Activated naive CD8-positive, alpha-beta T cell treated with anti-CD3 and anti-CD28 coated beads, Interleukin-2, amount 10 ng/mL, durations not matched to agents 7 days and 5 days (primary cell): Measurements from ENCODE around the gene CGNL1. TPM values are rescaled to one million over a fixed set of nuclear protein-coding genes. Genes with fewer than 3 reads are reported as not detected.

Experiments
- ATAC-seq: fragments of 150-1000 bp; cut with Tn5 transposase; one replicate; pipeline ENCODE4 v1.10.0; 2021; ENCODE audit warnings: low read depth, moderate library complexity
- POLR2A ChIA-PET: fragments of 350-600 bp; sonication (Branson Sonifier 250); formaldehyde crosslinking; loops from one replicate; lab custom pipeline; 2021; ENCODE audit warnings: antibody characterized with exemption; lab: Charles Lee
- DNase-seq: peaks from one replicate; pipeline ENCODE4 v3.0.0; 2021
- H3K27ac Mint-ChIP-seq: one replicate; pipeline ENCODE4 v1.8.0; 2022; ENCODE audit warnings: mild to moderate bottlenecking, mixed read lengths
- H3K27me3 Mint-ChIP-seq: one replicate; pipeline ENCODE4 v1.8.0; 2022; ENCODE audit warnings: mild to moderate bottlenecking, moderate library complexity, mixed read lengths
- H3K36me3 Mint-ChIP-seq: one replicate; pipeline ENCODE4 v1.8.0; 2021; ENCODE audit warnings: mild to moderate bottlenecking, mixed read lengths
- H3K4me1 Mint-ChIP-seq: one replicate; pipeline ENCODE4 v1.8.0; 2021; ENCODE audit warnings: mixed read lengths
- H3K4me3 Mint-ChIP-seq: one replicate; pipeline ENCODE4 v1.8.0; 2022; ENCODE audit warnings: mild to moderate bottlenecking, moderate library complexity, mixed read lengths
- H3K9me3 Mint-ChIP-seq: one replicate; pipeline ENCODE4 v1.8.0; 2021; ENCODE audit warnings: mixed read lengths
- total RNA-seq, 2 experiments: library from RNA; stranded (reverse); gene quantifications; one replicate each; pipeline ENCODE4 v1.2.3, GENCODE V29; 2021

The CGNL1 gene
- total RNA-seq, 2 experiments from 2014 or later: not detected

DNA sequence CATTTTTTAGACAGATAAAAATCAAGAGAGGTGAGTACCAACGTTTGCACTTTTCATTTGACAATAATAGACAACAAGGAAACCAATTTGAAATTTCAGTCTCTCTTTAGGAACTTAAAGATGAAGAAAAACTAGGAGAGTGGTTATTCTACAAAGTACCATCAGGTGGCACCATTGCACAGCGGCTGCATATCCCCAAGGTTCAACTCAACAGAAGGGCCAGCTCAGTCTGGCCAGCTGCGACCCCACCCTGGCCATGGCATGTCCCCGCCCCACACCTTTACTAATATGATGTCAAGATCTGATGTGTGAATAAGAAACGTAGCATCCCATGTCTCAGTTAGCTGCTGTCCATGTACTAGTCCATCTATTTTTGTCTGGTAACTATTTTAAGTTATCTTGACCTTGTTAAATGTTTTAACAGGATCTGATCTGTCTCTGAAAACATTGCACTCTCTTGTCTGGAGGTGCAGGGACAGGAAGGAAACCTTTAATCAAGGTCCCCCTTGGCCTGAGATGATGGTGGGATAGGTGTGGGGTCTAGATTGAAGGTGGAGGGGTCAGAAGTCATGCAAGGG, 35.5 kb upstream of the CGNL1 start:
- no peak overlapping the region for H3K27ac Mint-ChIP-seq
- H3K9me3 Mint-ChIP-seq: no peaks in the 10 kb centered on the region
- DNase-seq (no peak), ATAC-seq (peak; percentile 33)
- POLR2A ChIA-PET: no interaction called here
- no peak overlapping the region for H3K4me3 Mint-ChIP-seq
- no peaks in the 10 kb centered on the region for H3K4me1 Mint-ChIP-seq
- H3K36me3 Mint-ChIP-seq: no peaks in the 10 kb centered on the region
- H3K27me3 Mint-ChIP-seq: peaks cover 9% of the 10 kb centered on the region

DNA sequence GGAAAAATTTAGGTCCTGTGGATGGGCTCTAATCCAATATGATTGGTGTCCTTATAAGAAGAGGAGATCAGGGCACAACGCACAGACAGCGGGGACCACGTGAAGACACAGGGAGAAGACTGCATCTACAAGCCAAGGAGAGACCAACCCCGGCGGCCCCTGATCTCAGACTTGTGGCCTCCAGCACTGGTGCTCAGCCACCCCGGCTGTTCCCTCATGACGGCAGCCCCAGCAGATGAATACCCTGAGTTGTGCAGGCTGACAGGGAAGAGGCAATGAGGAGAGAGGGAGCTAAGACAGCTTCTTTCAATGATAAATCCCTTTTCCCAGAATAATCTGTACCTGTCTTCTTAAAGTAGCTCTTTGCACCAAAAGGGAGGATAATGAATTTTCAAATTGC, 33.3 kb upstream of the CGNL1 start:
- H3K4me1 Mint-ChIP-seq: no peaks in the 10 kb centered on the region
- H3K9me3 Mint-ChIP-seq: no peaks in the 10 kb centered on the region
- peaks cover 12% of the 10 kb centered on the region for H3K27me3 Mint-ChIP-seq
- POLR2A ChIA-PET: no interaction called here
- H3K36me3 Mint-ChIP-seq: no peaks in the 10 kb centered on the region
- H3K4me3 Mint-ChIP-seq: no peak overlapping the region
- H3K27ac Mint-ChIP-seq: no peak overlapping the region
- DNase-seq (no peak), ATAC-seq (no peak)

DNA sequence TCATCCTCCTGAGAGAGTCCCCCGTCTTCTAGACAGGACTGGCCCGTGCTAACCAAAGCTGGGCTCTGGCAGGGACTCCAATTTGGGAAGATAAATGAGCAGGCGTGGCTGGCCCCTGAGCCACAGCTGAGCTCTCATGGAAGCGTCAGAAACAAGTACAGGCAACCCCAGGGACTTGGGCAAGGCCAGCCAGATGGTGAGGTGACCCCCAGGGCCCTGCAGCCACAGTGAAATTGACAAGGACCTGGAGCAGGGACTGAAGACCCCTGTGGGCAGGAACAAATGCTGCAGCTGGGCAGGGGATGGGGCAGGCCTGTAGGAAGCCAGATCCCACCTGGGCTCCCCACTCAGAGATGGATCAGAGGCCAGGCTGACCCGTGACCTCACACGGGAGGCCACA, 32.8 kb upstream of the CGNL1 start:
- Mint-ChIP-seq H3K4me1 (no peaks in the 10 kb centered on the region), H3K27ac (no peak overlapping the region), H3K9me3 (no peaks in the 10 kb centered on the region), H3K4me3 (no peak overlapping the region), H3K36me3 (no peaks in the 10 kb centered on the region), H3K27me3 (peaks cover 12% of the 10 kb centered on the region)
- ATAC-seq (no peak), DNase-seq (no peak)
- POLR2A ChIA-PET: no interaction called here

DNA sequence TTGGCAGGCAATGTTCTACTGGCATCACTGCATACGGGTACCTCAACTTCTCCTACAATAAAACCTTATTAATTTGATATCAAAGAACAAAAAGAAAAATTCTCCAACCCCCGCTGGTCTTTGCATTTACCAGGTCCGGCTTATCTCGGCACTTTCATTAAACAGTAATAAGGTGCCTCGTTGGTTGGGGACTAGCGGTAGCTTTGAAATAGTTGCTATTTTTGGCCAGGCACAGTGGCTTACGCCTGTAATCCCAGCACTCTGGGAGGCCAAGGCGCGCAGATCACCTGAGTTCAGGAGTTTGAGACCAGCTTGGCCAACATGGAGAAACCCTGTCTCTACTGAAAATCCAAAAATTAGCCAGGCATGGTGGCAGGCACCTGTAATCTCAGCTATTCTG, 32.0 kb upstream of the CGNL1 start:
- Mint-ChIP-seq H3K27me3 (peaks cover 12% of the 10 kb centered on the region), H3K4me1 (no peaks in the 10 kb centered on the region), H3K4me3 (no peak overlapping the region), H3K9me3 (no peaks in the 10 kb centered on the region), H3K36me3 (no peaks in the 10 kb centered on the region), H3K27ac (no peak overlapping the region)
- POLR2A ChIA-PET: no interaction called here
- DNase-seq (no peak), ATAC-seq (no peak)

DNA sequence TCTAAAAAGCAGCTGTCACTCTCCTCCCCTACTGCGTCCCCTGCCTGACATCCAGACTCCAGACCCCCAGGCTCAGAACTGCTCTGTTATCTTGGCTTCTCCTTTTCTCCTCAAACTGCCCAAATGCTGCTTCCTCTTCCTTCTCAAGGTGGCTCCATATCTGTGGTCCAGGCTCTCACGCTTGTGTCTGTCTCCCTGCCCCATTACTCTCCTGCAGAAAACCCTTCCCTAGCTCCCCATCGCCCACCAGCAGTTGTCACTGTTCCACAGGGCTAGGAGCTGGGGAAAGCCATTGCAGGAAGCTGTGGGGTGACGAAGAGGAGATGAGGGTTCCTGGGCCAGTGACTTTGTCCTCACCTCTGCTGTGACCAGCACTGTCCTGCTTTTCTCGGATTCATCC, 30.7 kb upstream of the CGNL1 start:
- H3K27ac Mint-ChIP-seq: no peak overlapping the region
- H3K4me3 Mint-ChIP-seq: no peak overlapping the region
- H3K36me3 Mint-ChIP-seq: no peaks in the 10 kb centered on the region
- POLR2A ChIA-PET: no interaction called here
- no peaks in the 10 kb centered on the region for H3K4me1 Mint-ChIP-seq
- DNase-seq (no peak), ATAC-seq (no peak)
- no peaks in the 10 kb centered on the region for H3K9me3 Mint-ChIP-seq
- H3K27me3 Mint-ChIP-seq: peaks cover 12% of the 10 kb centered on the region

DNA sequence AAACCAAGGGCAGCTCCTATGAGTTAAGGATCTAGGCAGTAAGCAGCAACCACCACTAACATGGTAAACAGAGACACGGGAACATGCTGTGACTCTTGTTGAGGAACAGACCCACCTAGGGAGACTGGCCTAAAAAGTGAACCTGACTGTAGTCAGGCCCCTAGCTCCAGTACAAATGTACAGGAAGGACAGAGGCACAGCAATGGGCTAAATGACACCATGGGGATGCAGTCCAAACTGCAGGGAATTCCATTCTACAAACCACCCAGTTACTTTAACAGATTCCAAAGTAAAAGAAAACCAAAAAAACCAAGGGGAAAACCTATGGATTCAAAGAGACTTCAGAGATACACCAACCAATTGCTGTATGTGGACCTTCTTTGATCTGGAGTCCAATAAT, 28.2 kb upstream of the CGNL1 start:
- ATAC-seq: no peak

DNA sequence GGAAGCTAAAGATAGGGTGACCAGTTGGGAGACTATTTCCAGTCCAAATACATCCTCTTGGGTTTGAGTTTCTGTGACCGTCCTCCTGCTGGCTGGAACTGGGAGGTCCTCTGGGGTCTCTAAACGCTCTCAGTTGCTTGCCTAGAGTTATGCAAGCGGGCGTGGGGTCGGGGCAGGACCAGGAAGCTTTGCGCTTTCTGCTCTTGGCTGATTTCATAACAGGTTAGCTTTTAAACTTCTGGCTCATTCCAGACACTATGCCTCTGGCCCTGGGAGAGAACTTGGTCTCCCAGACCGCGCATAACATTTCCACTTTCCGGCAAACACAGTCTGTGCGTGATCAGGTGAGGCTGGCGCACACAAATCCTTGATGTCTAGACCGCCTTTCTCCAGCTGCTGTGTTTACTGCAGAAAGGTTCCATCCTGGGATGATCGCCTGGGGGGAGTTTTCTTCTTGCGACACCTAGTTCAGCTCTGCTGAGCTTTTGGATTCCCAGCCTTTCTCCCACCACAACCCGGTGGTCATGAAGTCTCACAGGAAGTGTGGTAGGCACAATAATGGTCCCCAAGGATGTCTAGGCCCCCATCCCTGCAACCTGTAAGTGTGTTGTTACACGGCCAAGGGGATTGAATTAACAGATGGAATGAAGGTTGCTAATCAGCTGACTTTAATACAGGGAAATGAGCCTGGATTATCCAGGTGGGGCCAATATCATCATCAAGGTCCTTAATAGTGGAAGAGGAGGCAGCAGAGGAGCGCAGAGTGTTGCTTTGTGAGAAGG, 23.6 kb upstream of the CGNL1 start:
- Mint-ChIP-seq H3K4me3 (no peak overlapping the region), H3K27ac (no peak overlapping the region), H3K4me1 (no peaks in the 10 kb centered on the region), H3K36me3 (no peaks in the 10 kb centered on the region), H3K9me3 (no peaks in the 10 kb centered on the region), H3K27me3 (peaks cover 5% of the 10 kb centered on the region)
- POLR2A ChIA-PET: no interaction called here
- DNase-seq: no peak
- ATAC-seq: no peak

More for the DNA sequence above, 28.2 kb upstream of the CGNL1 start:
- Mint-ChIP-seq H3K4me3 (no peak overlapping the region), H3K36me3 (no peaks in the 10 kb centered on the region), H3K4me1 (no peaks in the 10 kb centered on the region), H3K9me3 (no peaks in the 10 kb centered on the region), H3K27ac (no peak overlapping the region), H3K27me3 (peaks cover 3% of the 10 kb centered on the region)
- no peak for DNase-seq
- POLR2A ChIA-PET: no interaction called here

DNA sequence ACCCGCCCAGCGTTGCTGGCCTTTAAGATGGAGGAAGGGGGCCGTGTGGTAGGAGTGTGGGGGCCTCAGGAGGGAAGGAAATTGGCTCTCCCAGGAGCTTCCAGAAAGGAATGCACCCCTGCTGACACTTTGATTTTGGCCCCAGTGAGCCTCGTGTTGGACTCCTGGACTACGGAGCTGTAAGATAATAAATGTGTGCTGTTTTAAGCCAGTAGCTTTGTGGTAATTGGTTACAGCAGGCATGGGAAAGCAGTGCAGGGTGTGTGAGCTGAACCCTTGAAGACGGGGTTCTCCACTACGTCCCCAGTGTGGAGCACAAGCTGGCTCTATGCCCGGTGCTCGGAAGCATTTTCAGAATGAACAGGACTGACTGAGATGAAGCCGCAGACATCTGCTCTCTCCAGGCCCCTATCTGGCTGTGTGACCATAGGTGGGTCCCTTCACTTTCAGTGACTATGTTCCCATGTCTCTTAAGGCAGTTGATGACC, 22.9 kb upstream of the CGNL1 start:
- DNase-seq (no peak), ATAC-seq (no peak)
- no peak overlapping the region for H3K4me3 Mint-ChIP-seq
- POLR2A ChIA-PET: no interaction called here
- H3K4me1 Mint-ChIP-seq: no peaks in the 10 kb centered on the region
- no peak overlapping the region for H3K27ac Mint-ChIP-seq
- H3K9me3 Mint-ChIP-seq: no peaks in the 10 kb centered on the region
- peaks cover 4% of the 10 kb centered on the region for H3K27me3 Mint-ChIP-seq
- no peaks in the 10 kb centered on the region for H3K36me3 Mint-ChIP-seq

DNA sequence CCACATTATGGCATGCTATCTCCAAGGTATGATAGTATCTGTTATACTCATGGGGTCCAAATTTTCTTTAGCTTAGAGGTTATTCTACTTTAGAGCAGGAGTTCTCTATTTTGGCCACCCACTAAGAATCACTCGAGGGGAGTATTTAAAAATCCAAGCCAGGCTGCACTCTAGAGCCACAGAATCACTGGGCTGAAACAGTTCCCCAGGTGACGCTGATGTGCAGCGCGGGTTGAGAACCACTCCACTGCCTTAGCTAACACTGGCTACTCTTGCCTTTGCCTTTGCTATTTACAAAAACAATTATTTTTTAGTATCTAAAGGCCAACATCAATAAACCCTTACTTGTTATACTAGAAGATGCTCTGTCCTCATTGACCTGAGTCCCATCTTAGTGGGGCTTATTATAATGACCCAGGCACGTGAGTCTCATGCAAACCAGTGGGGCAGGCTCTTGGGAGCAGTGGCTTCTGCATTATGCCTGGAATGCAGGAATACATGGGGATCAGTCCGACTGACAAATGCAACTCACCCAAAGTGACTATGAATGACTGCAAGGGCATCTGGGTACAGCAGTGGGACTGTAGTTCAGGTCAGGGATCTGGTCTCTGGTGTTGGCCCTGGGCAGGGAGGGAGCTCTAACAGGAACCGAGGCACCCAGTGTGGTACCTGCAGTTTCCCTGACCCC, 21.7 kb upstream of the CGNL1 start:
- POLR2A ChIA-PET: no interaction called here
- Mint-ChIP-seq H3K4me1 (no peaks in the 10 kb centered on the region), H3K9me3 (no peaks in the 10 kb centered on the region), H3K36me3 (no peaks in the 10 kb centered on the region), H3K27me3 (peaks cover 4% of the 10 kb centered on the region), H3K27ac (no peak overlapping the region), H3K4me3 (no peak overlapping the region)
- ATAC-seq (no peak), DNase-seq (no peak)

DNA sequence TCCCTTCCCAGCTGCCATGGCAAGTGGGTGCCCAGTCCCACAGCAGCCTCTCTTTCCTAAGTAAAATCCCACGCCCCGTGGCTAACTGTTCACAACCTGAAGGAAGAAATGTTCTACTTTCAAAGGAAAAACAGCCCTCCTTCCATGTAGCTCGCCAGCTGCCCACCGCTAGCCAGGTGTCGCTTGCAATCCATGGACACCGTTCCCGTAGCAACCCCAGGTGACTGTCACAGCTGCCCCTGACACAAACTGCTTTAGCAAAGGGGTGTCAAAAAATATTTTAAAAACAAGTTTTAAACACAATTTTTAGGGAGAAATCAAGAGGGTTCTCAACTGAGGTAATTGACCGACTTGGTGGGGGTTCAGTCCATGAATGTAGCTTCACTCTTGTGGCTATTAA, 21.0 kb upstream of the CGNL1 start:
- no peaks in the 10 kb centered on the region for H3K9me3 Mint-ChIP-seq
- H3K4me1 Mint-ChIP-seq: no peaks in the 10 kb centered on the region
- POLR2A ChIA-PET: no interaction called here
- no peak overlapping the region for H3K27ac Mint-ChIP-seq
- peaks cover 4% of the 10 kb centered on the region for H3K27me3 Mint-ChIP-seq
- DNase-seq (no peak), ATAC-seq (no peak)
- no peak overlapping the region for H3K4me3 Mint-ChIP-seq
- no peaks in the 10 kb centered on the region for H3K36me3 Mint-ChIP-seq

DNA sequence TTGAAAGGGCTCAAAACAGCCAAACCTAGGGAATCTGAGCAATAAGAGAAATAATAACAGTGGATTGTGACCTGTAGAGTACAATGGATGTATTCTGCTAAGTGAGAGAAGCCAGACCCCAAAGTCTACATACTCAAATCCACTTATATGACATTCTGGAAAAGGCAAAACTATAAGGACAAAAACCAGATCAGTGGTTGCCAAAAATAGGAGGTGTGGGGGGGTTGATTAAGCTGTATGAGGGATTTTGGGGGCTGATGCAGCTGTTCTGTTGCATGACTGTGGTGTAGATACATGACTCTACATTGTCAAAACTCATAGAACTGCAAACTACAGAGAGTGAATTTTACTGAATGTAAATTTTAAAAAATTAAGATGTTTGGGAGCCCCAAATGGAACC, 20.1 kb upstream of the CGNL1 start:
- H3K27me3 Mint-ChIP-seq: peaks cover 4% of the 10 kb centered on the region
- POLR2A ChIA-PET: no interaction called here
- no peaks in the 10 kb centered on the region for H3K9me3 Mint-ChIP-seq
- DNase-seq (no peak), ATAC-seq (no peak)
- no peak overlapping the region for H3K4me3 Mint-ChIP-seq
- H3K36me3 Mint-ChIP-seq: no peaks in the 10 kb centered on the region
- no peaks in the 10 kb centered on the region for H3K4me1 Mint-ChIP-seq
- H3K27ac Mint-ChIP-seq: no peak overlapping the region

DNA sequence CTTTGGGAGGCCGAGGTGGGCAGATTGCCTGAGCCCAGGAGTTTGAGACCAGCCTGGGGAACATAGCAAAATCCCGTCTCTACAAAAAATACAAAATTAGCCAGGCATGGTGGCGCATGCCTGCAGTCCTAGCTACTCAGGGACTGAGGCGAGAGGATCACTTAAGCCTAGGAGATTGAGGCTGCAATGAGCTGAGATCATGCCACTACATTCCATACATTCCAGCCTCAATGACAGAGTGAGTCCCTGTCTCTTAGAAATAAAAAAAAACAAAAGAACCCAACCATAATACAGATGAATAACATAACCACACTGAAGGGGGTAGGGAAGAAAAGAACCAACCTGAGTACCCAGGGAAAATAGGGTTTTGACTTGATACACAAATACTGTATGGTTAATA, 19.7 kb upstream of the CGNL1 start:
- no peak overlapping the region for H3K27ac Mint-ChIP-seq
- H3K36me3 Mint-ChIP-seq: no peaks in the 10 kb centered on the region
- DNase-seq: no peak
- no peaks in the 10 kb centered on the region for H3K4me1 Mint-ChIP-seq
- ATAC-seq: no peak
- POLR2A ChIA-PET: no interaction called here
- no peaks in the 10 kb centered on the region for H3K9me3 Mint-ChIP-seq
- peaks cover 4% of the 10 kb centered on the region for H3K27me3 Mint-ChIP-seq
- no peak overlapping the region for H3K4me3 Mint-ChIP-seq

DNA sequence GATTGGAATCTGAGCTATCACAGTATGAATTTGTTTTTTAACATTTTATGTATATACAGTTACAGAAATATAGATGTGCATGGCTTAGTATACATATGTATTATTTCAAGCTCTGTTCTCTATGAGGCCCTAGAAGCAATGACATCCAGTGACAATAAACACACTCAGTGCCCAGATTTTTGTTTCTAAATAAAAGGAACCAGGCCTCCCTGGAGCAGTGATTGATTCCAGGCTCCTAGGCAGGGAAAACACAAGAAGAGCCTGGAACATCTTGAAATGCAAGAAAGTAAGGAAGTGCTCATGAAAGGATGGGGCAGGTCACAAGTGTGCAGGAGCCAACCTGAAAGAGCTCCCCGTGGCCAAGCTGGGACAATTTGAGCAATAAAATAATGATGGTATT, 18.5 kb upstream of the CGNL1 start:
- no peak for ATAC-seq
- POLR2A ChIA-PET: no interaction called here

DNA sequence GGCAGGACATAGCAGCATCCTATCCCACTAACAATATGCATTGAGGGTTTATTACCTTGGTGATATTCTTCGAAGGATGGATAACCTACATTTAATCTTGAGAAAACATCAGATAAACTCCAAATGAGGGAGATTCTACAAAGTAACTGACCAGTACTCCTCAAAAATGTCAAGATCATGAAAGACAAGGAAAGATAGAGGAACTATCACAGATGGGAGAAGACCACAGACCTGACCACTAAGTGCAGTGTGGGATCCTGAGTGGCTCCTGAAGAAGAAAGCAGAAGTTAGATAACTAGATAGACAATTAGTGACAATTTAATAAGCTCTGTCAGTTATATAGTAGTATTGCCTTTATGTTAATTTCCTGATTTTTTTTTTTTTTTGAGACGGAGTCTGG, 17.7 kb upstream of the CGNL1 start:
- no peak overlapping the region for H3K4me3 Mint-ChIP-seq
- POLR2A ChIA-PET: no interaction called here
- no peaks in the 10 kb centered on the region for H3K36me3 Mint-ChIP-seq
- ATAC-seq (no peak), DNase-seq (no peak)
- no peaks in the 10 kb centered on the region for H3K9me3 Mint-ChIP-seq
- H3K4me1 Mint-ChIP-seq: no peaks in the 10 kb centered on the region
- H3K27me3 Mint-ChIP-seq: peaks cover 4% of the 10 kb centered on the region
- H3K27ac Mint-ChIP-seq: no peak overlapping the region

More for the DNA sequence above, 18.5 kb upstream of the CGNL1 start:
- H3K4me1 Mint-ChIP-seq: no peaks in the 10 kb centered on the region
- no peaks in the 10 kb centered on the region for H3K9me3 Mint-ChIP-seq
- peaks cover 4% of the 10 kb centered on the region for H3K27me3 Mint-ChIP-seq
- no peak overlapping the region for H3K27ac Mint-ChIP-seq
- DNase-seq: no peak
- no peak overlapping the region for H3K4me3 Mint-ChIP-seq
- no peaks in the 10 kb centered on the region for H3K36me3 Mint-ChIP-seq
